ENCODE data around the gene CKM.

DNA sequence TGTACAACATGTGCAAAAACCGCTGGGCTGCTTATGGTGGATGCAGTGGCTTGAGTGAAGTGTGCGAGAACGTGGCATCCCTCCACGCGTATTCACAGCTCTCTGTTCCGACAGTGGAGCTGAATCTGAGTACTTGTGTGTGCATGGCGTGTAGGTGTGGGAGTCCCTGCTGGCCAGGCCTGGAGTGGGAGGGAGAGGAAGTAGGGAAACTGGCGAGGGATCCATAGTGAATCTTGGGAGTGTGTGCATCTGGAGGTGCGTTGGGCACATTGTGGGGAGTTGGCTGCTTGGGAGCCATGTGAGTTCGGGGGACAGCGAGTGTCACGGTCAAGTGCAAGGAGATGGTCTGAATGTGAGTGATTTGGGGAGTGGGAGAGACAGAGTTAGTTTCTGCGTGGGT lies 20.2 kb upstream of the CKM start:
- TF ChIP-seq, protein P1, sequence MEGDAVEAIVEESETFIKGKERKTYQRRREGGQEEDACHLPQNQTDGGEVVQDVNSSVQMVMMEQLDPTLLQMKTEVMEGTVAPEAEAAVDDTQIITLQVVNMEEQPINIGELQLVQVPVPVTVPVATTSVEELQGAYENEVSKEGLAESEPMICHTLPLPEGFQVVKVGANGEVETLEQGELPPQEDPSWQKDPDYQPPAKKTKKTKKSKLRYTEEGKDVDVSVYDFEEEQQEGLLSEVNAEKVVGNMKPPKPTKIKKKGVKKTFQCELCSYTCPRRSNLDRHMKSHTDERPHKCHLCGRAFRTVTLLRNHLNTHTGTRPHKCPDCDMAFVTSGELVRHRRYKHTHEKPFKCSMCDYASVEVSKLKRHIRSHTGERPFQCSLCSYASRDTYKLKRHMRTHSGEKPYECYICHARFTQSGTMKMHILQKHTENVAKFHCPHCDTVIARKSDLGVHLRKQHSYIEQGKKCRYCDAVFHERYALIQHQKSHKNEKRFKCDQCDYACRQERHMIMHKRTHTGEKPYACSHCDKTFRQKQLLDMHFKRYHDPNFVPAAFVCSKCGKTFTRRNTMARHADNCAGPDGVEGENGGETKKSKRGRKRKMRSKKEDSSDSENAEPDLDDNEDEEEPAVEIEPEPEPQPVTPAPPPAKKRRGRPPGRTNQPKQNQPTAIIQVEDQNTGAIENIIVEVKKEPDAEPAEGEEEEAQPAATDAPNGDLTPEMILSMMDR (conservative IDR thresholded peaks at IDR 0.05; ENCODE audit: low read depth, low read length) = no peak
- TF ChIP-seq CEBPB (IDR thresholded peaks at IDR 0.05; ENCODE audit: low read depth, low read length) (no peak), POLR2A (IDR thresholded peaks at IDR 0.05; ENCODE audit: low read depth, low read length) (no peak), RAD21 (IDR thresholded peaks at IDR 0.05; ENCODE audit: low read length) (no peak), MXI1 (IDR thresholded peaks at IDR 0.05; ENCODE audit: borderline replicate concordance, low read depth, low read length) (no peak), NFE2L2 (IDR thresholded peaks at IDR 0.05; ENCODE audit: low read depth, low read length) (no peak), BHLHE40 (IDR thresholded peaks at IDR 0.05; ENCODE audit: low read depth, low read length) (no peak)
- TF ChIP-seq, protein P2, sequence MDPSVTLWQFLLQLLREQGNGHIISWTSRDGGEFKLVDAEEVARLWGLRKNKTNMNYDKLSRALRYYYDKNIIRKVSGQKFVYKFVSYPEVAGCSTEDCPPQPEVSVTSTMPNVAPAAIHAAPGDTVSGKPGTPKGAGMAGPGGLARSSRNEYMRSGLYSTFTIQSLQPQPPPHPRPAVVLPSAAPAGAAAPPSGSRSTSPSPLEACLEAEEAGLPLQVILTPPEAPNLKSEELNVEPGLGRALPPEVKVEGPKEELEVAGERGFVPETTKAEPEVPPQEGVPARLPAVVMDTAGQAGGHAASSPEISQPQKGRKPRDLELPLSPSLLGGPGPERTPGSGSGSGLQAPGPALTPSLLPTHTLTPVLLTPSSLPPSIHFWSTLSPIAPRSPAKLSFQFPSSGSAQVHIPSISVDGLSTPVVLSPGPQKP (IDR thresholded peaks at IDR 0.05; ENCODE audit: borderline replicate concordance, low read depth, low read length) = no peak

All from IMR-90 (cell line).